ENCODE results near the gene UTS2R. TPM values are rescaled to one million over a fixed set of nuclear protein-coding genes. Genes with fewer than 3 reads are reported as not detected.
"Not testable (repeated sequence)": the region's sequence is repeated elsewhere in the genome, so short reads cannot be mapped to it uniquely, and the experiment has no call there.

The UTS2R gene
- polyA plus RNA-seq, 1 donor from 2014 or later, result not detected

DNA sequence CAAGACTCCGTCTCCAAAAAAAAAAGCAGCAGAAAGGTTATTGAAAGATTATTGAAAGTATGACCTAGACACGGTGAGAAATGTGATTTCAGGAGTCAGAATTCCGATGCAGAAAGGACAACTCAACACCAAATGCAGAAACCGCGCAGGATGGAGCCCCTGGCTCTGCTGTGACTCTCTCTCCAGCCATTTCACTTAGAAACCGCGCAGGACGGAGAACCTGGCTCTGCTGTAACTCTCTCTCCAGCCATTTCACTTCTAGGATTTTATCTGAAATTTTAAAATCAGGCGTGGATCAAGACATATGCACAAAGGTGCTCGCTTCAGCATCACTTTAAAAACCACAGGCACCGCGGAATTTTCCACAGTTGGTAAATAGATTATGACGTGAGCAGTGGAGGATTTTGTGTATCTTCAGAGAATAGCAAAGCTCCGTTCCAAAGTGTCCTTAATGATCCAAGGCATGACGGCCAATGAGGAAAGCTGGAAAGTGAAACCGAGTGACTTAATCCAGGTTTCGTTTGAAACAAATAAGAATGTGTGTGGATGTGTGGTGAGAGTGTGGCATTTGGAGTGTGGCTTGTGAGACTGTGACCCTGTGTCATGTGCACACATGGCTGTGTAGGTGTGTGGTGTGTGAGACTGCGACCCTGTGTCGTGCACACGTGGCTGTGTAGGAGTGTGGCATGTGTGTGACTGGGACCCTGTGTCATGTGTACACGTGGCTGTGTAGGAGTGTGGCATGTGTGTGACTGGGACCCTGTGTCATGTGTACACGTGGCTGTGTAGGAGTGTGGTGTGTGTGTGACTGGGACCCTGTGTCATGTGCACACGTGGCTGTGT is 9.5 kb downstream of the UTS2R start:
- no peaks in the 10 kb centered on the region for H3K27me3 ChIP-seq (ENCODE audit: insufficient read depth, low read depth, low read length)
- no peaks in the 10 kb centered on the region for H4K20me1 ChIP-seq (ENCODE audit: insufficient read depth)
- no peaks in the 10 kb centered on the region for H3K9me3 ChIP-seq (ENCODE audit: low read length)
- H2AFZ ChIP-seq (ENCODE audit: low read depth, low read length), result no peak overlapping the region
- no peak overlapping the region for H3K9ac ChIP-seq (ENCODE audit: low read length)
- no peak overlapping the region for H3K4me3 ChIP-seq (ENCODE audit: low read length)
- H3K9me2 ChIP-seq (ENCODE audit: insufficient read depth, low read length), result no peaks in the 10 kb centered on the region
- no peaks in the 10 kb centered on the region for H3F3A ChIP-seq (ENCODE audit: insufficient read depth, low read length, poor library complexity, severe bottlenecking)
- no peak overlapping the region for H3K27ac ChIP-seq (ENCODE audit: low read length)
- no peaks in the 10 kb centered on the region for H3K79me2 ChIP-seq (replicated peaks; ENCODE audit: insufficient read depth, low read length)
- H3K4me2 ChIP-seq (ENCODE audit: low read length), result no peak overlapping the region
- no peak for TF ChIP-seq TAF1 (IDR thresholded peaks at IDR 0.05; ENCODE audit: low read depth)
- no peak for TF ChIP-seq POLR2AphosphoS5 (IDR thresholded peaks at IDR 0.05)
- TF ChIP-seq EP300 (conservative IDR thresholded peaks at IDR 0.05; ENCODE audit: poor library complexity, severe bottlenecking), result no peak
- TF ChIP-seq, protein P1, sequence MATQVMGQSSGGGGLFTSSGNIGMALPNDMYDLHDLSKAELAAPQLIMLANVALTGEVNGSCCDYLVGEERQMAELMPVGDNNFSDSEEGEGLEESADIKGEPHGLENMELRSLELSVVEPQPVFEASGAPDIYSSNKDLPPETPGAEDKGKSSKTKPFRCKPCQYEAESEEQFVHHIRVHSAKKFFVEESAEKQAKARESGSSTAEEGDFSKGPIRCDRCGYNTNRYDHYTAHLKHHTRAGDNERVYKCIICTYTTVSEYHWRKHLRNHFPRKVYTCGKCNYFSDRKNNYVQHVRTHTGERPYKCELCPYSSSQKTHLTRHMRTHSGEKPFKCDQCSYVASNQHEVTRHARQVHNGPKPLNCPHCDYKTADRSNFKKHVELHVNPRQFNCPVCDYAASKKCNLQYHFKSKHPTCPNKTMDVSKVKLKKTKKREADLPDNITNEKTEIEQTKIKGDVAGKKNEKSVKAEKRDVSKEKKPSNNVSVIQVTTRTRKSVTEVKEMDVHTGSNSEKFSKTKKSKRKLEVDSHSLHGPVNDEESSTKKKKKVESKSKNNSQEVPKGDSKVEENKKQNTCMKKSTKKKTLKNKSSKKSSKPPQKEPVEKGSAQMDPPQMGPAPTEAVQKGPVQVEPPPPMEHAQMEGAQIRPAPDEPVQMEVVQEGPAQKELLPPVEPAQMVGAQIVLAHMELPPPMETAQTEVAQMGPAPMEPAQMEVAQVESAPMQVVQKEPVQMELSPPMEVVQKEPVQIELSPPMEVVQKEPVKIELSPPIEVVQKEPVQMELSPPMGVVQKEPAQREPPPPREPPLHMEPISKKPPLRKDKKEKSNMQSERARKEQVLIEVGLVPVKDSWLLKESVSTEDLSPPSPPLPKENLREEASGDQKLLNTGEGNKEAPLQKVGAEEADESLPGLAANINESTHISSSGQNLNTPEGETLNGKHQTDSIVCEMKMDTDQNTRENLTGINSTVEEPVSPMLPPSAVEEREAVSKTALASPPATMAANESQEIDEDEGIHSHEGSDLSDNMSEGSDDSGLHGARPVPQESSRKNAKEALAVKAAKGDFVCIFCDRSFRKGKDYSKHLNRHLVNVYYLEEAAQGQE (IDR thresholded peaks at IDR 0.05; ENCODE audit: borderline replicate concordance), result no peak
- no peak for TF ChIP-seq RAD21 (conservative IDR thresholded peaks at IDR 0.05)
- no peaks in the 10 kb centered on the region for H3K36me3 ChIP-seq (ENCODE audit: insufficient read depth, low read length)

DNA sequence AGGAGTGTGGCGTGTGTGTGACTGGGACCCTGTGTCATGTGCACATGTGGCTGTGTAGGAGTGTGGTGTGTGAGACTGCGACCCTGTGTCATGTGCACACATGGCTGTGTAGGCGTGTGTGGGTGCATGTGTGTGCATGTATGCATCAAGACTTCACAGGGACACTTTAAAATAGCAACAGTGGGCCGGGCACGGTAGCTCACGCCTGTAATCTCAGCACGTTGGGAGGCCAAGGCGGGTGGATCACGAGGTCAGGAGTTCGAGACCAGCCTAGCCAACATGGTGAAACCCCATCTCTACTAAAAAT is 10.1 kb downstream of the UTS2R start:
- not testable (repeated sequence) for H3K27ac ChIP-seq (ENCODE audit: low read length); H3K36me3 ChIP-seq (ENCODE audit: insufficient read depth, low read length); H3K9ac ChIP-seq (ENCODE audit: low read length); H3K9me3 ChIP-seq (ENCODE audit: low read length); H3K27me3 ChIP-seq (ENCODE audit: insufficient read depth, low read depth, low read length); H3K9me2 ChIP-seq (ENCODE audit: insufficient read depth, low read length); H4K20me1 ChIP-seq (ENCODE audit: insufficient read depth); H3K4me2 ChIP-seq (ENCODE audit: low read length); H3K79me2 ChIP-seq (replicated peaks; ENCODE audit: insufficient read depth, low read length); H3F3A ChIP-seq (ENCODE audit: insufficient read depth, low read length, poor library complexity, severe bottlenecking); H2AFZ ChIP-seq (ENCODE audit: low read depth, low read length); H3K4me3 ChIP-seq (ENCODE audit: low read length)

DNA sequence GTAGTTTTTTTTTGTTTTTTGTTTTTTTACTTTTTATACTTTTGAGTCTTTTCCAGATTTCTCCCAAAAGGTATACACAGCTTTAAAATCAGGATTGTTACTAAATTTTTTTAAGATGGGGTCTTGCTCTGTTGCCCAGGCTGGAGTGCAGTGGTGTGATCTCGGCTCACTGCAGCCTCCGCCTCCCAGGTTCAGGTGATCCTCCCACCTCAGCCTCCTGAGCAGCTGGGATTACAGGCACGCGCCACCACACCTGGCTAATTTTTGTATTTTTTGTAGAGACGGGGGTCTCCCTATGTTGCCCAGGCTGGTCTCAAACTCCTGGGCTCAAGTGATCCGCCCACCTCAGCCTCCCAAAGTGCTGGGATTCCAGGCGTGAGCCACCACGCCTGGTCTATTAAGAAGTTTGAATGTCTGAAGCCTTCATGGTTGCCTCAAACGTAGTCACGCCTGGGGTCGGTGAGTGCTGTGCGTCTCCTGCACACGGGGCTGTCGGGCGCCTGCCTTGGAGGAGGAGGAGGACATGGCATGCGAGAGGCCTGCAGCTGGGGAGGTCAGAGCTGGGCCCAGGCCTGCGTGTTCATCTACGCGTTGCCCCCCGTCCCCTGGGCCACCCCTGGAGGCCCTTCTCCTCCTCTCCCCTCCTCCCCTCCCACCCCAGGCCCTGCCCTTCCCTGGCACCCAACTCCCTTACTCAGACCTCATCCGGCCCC is 10.8 kb downstream of the UTS2R start:
- H4K20me1 ChIP-seq (ENCODE audit: insufficient read depth); H3F3A ChIP-seq (ENCODE audit: insufficient read depth, low read length, poor library complexity, severe bottlenecking); H3K36me3 ChIP-seq (ENCODE audit: insufficient read depth, low read length); H3K27ac ChIP-seq (ENCODE audit: low read length); H3K9ac ChIP-seq (ENCODE audit: low read length); H3K4me2 ChIP-seq (ENCODE audit: low read length); H3K9me2 ChIP-seq (ENCODE audit: insufficient read depth, low read length); H3K9me3 ChIP-seq (ENCODE audit: low read length); H3K79me2 ChIP-seq (replicated peaks; ENCODE audit: insufficient read depth, low read length); H3K27me3 ChIP-seq (ENCODE audit: insufficient read depth, low read depth, low read length); H3K4me3 ChIP-seq (ENCODE audit: low read length); H2AFZ ChIP-seq (ENCODE audit: low read depth, low read length): not testable (repeated sequence)

DNA sequence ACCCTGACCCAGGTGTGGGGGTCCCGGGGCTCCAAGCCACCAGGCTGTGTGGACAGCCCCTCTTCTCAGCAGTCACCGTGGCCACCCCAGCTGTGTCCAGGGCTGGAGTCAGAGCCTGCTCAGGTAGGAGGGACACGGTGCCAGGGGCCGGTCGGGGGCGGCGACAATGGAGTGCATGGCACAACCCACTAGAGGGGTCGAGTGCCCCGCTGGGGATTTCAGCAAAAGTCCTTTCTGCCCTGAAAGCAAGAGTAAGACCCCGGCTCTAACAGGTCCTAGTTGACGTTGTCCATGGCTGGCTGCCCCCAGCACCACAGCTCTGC is 11.3 kb downstream of the UTS2R start:
- no peaks in the 10 kb centered on the region for H4K20me1 ChIP-seq (ENCODE audit: insufficient read depth)
- no peaks in the 10 kb centered on the region for H3K79me2 ChIP-seq (replicated peaks; ENCODE audit: insufficient read depth, low read length)
- no peaks in the 10 kb centered on the region for H3K27me3 ChIP-seq (ENCODE audit: insufficient read depth, low read depth, low read length)
- H3F3A ChIP-seq (ENCODE audit: insufficient read depth, low read length, poor library complexity, severe bottlenecking), result no peaks in the 10 kb centered on the region
- no peak overlapping the region for H2AFZ ChIP-seq (ENCODE audit: low read depth, low read length)
- H3K4me2 ChIP-seq (ENCODE audit: low read length), result no peak overlapping the region
- no peak overlapping the region for H3K4me3 ChIP-seq (ENCODE audit: low read length)
- H3K9ac ChIP-seq (ENCODE audit: low read length), result no peak overlapping the region
- H3K9me3 ChIP-seq (ENCODE audit: low read length), result no peaks in the 10 kb centered on the region
- H3K9me2 ChIP-seq (ENCODE audit: insufficient read depth, low read length), result no peaks in the 10 kb centered on the region
- no peaks in the 10 kb centered on the region for H3K36me3 ChIP-seq (ENCODE audit: insufficient read depth, low read length)
- H3K27ac ChIP-seq (ENCODE audit: low read length), result no peak overlapping the region
- TF ChIP-seq SMC3 (conservative IDR thresholded peaks at IDR 0.05; ENCODE audit: poor library complexity), result no peak
- TF ChIP-seq EZH2 (IDR thresholded peaks at IDR 0.05; ENCODE audit: borderline replicate concordance, insufficient read depth, low read length, poor library complexity, severe bottlenecking), result no peak
- TF ChIP-seq MXI1 (conservative IDR thresholded peaks at IDR 0.05; ENCODE audit: poor library complexity, severe bottlenecking), result no peak
- TF ChIP-seq POLR2AphosphoS5 (IDR thresholded peaks at IDR 0.05), result no peak
- no peak for TF ChIP-seq RAD21 (conservative IDR thresholded peaks at IDR 0.05)
- TF ChIP-seq TAF1 (IDR thresholded peaks at IDR 0.05; ENCODE audit: low read depth), result no peak
- TF ChIP-seq, protein P1 (IDR thresholded peaks at IDR 0.05; ENCODE audit: borderline replicate concordance), result no peak
